ENCODE results near the gene CACNB4.

DNA sequence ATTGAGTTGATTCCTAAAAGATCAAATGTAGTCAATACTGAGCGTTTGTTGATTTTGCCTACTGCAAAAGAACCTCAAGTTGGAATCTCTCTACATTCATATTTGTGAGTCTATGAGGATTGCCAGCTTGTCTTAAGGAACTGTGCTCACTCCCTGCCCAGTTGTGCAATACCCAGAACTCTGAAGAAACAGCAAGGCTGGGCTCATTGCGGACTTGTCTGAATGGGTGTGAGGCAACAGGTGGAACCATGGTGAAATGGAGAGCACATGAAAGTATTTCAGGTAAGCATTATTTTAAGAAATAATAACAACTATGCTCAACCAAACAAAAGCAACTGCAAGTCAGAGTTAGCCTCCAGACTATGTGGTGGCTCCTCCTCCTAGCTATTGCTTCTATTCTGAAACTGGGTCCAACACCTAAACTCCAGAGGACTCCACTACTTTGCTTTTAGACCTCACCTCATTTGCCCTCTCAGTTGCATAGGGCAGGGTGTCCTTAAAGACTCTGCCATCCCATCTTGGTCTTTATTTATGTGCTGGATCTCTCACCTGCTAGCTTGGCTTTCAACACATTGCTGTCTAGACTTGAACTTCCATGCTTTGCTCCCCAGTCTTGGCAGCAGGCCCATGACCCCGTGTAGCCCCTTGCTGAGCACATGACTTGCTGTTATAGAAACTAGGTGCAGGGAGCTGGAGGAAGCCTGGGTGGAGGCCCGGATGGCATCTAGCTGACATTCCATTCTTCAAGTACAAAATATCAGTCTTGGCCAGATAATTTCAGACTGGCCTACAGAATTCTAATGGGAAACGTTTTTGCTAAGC is 175.8 kb downstream of the CACNB4 start:
- TF ChIP-seq POLR2AphosphoS5 (IDR thresholded peaks at IDR 0.05) (peak; percentile 11), POLR2A (IDR thresholded peaks at IDR 0.05) (no peak)
- TF ChIP-seq, protein P1, sequence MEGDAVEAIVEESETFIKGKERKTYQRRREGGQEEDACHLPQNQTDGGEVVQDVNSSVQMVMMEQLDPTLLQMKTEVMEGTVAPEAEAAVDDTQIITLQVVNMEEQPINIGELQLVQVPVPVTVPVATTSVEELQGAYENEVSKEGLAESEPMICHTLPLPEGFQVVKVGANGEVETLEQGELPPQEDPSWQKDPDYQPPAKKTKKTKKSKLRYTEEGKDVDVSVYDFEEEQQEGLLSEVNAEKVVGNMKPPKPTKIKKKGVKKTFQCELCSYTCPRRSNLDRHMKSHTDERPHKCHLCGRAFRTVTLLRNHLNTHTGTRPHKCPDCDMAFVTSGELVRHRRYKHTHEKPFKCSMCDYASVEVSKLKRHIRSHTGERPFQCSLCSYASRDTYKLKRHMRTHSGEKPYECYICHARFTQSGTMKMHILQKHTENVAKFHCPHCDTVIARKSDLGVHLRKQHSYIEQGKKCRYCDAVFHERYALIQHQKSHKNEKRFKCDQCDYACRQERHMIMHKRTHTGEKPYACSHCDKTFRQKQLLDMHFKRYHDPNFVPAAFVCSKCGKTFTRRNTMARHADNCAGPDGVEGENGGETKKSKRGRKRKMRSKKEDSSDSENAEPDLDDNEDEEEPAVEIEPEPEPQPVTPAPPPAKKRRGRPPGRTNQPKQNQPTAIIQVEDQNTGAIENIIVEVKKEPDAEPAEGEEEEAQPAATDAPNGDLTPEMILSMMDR (IDR thresholded peaks at IDR 0.05) = no peak

All from prostate gland (tissue), 2 donors.